Neural cell (in vitro differentiated cells): ENCODE data around the gene KRT9.

Source experiments
- EP300 ChIP-seq: fragments of 450-650 bp; conservative IDR thresholded peaks from 2 replicates; pipeline ENCODE4 v1.6.1; 2014; ENCODE audit warnings: antibody characterized with exemption, mild to moderate bottlenecking, moderate library complexity; ENCODE audit not compliant: poor library complexity, severe bottlenecking
- MXI1 ChIP-seq: fragments of 450-650 bp; conservative IDR thresholded peaks from 2 replicates; pipeline ENCODE4 v1.6.1; 2014; ENCODE audit warnings: antibody characterized with exemption, mild to moderate bottlenecking; ENCODE audit not compliant: poor library complexity, severe bottlenecking
- POLR2AphosphoS5 ChIP-seq: IDR thresholded peaks from 2 replicates; pipeline ENCODE4 v1.6.1; 2012
- RAD21 ChIP-seq: fragments of 450-650 bp; conservative IDR thresholded peaks from 2 replicates; pipeline ENCODE4 v1.6.1; 2014; ENCODE audit warnings: antibody characterized with exemption, mild to moderate bottlenecking, moderate library complexity
- SMC3 ChIP-seq: fragments of 450-650 bp; conservative IDR thresholded peaks from 2 replicates; pipeline ENCODE4 v1.6.1; 2014; ENCODE audit warnings: antibody characterized with exemption, mild to moderate bottlenecking, moderate library complexity; ENCODE audit not compliant: poor library complexity
- TAF1 ChIP-seq: IDR thresholded peaks from 2 replicates; pipeline ENCODE4 v1.6.1; 2012; ENCODE audit warnings: low read depth
- TF ChIP-seq, protein P1 (sequence below): fragments of 450-650 bp; IDR thresholded peaks from 2 replicates; pipeline ENCODE4 v1.5.1; 2014; ENCODE audit warnings: antibody characterized with exemption, mild to moderate bottlenecking, moderate library complexity; ENCODE audit not compliant: poor library complexity, severe bottlenecking
- TF ChIP-seq, protein P2 (sequence below): IDR thresholded peaks from 2 replicates; pipeline ENCODE4 v1.6.1; 2012; ENCODE audit warnings: borderline replicate concordance

DNA sequence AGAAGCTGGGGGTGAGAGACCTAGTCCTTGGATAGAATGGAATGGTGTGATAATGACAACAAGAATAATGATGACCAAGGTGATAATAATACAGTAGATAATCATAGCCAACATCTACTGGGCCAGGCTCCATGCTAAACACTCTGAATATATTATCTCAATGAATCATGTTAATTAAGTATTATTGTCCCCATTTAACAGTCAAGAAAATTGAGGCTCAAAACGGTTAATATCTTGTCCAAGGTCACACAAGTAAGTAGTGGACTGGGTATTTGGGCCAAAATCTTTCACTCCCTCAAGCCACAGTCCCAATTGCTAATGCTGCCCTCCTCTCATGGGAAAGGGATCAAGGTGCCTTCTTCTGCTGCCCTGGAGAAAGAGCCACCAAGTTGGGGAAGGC lies 39.9 kb downstream of the KRT9 start:
- TF ChIP-seq, protein P1, sequence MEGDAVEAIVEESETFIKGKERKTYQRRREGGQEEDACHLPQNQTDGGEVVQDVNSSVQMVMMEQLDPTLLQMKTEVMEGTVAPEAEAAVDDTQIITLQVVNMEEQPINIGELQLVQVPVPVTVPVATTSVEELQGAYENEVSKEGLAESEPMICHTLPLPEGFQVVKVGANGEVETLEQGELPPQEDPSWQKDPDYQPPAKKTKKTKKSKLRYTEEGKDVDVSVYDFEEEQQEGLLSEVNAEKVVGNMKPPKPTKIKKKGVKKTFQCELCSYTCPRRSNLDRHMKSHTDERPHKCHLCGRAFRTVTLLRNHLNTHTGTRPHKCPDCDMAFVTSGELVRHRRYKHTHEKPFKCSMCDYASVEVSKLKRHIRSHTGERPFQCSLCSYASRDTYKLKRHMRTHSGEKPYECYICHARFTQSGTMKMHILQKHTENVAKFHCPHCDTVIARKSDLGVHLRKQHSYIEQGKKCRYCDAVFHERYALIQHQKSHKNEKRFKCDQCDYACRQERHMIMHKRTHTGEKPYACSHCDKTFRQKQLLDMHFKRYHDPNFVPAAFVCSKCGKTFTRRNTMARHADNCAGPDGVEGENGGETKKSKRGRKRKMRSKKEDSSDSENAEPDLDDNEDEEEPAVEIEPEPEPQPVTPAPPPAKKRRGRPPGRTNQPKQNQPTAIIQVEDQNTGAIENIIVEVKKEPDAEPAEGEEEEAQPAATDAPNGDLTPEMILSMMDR = no peak
- TF ChIP-seq TAF1 = no peak
- TF ChIP-seq, protein P2, sequence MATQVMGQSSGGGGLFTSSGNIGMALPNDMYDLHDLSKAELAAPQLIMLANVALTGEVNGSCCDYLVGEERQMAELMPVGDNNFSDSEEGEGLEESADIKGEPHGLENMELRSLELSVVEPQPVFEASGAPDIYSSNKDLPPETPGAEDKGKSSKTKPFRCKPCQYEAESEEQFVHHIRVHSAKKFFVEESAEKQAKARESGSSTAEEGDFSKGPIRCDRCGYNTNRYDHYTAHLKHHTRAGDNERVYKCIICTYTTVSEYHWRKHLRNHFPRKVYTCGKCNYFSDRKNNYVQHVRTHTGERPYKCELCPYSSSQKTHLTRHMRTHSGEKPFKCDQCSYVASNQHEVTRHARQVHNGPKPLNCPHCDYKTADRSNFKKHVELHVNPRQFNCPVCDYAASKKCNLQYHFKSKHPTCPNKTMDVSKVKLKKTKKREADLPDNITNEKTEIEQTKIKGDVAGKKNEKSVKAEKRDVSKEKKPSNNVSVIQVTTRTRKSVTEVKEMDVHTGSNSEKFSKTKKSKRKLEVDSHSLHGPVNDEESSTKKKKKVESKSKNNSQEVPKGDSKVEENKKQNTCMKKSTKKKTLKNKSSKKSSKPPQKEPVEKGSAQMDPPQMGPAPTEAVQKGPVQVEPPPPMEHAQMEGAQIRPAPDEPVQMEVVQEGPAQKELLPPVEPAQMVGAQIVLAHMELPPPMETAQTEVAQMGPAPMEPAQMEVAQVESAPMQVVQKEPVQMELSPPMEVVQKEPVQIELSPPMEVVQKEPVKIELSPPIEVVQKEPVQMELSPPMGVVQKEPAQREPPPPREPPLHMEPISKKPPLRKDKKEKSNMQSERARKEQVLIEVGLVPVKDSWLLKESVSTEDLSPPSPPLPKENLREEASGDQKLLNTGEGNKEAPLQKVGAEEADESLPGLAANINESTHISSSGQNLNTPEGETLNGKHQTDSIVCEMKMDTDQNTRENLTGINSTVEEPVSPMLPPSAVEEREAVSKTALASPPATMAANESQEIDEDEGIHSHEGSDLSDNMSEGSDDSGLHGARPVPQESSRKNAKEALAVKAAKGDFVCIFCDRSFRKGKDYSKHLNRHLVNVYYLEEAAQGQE = no peak
- no peak for TF ChIP-seq POLR2AphosphoS5
- no peak for TF ChIP-seq SMC3
- no peak for TF ChIP-seq MXI1
- TF ChIP-seq EP300 = no peak
- no peak for TF ChIP-seq RAD21
